Endodermal cell (in vitro differentiated cells): ENCODE data around the gene IDH2. TPM values are rescaled to one million over a fixed set of nuclear protein-coding genes. Genes with fewer than 3 reads are reported as not detected.

Source experiments
- DNase-seq: peaks from one replicate; pipeline ENCODE4 v3.0.0-alpha.2; 2017
- H3K27ac ChIP-seq: 2 replicates; pipeline ENCODE4 v1.5.1; 2013; ENCODE audit warnings: mild to moderate bottlenecking, low read depth, low read length, moderate library complexity
- H3K27me3 ChIP-seq: 2 replicates; pipeline ENCODE4 v1.6.1; 2013; ENCODE audit warnings: mild to moderate bottlenecking, low read length, moderate library complexity; ENCODE audit not compliant: insufficient read depth, control insufficient read depth, poor library complexity, severe bottlenecking
- H3K36me3 ChIP-seq: 2 replicates; pipeline ENCODE4 v1.7.0; 2013; ENCODE audit warnings: mild to moderate bottlenecking, low read length, moderate library complexity; ENCODE audit not compliant: control insufficient read depth, insufficient read depth
- H3K4me1 ChIP-seq: one replicate; pipeline ENCODE4 v1.7.0; 2013; ENCODE audit warnings: low read length; ENCODE audit not compliant: control insufficient read depth, insufficient read depth
- H3K4me3 ChIP-seq: 2 replicates; pipeline ENCODE4 v1.5.1; 2013; ENCODE audit warnings: mild to moderate bottlenecking, low read length, moderate library complexity
- H3K9ac ChIP-seq: 2 replicates; pipeline ENCODE4 v1.6.1; 2013; ENCODE audit warnings: mild to moderate bottlenecking, low read length, moderate library complexity; ENCODE audit not compliant: poor library complexity, severe bottlenecking; ENCODE audit errors: extremely low read depth
- H3K9me3 ChIP-seq: 2 replicates; pipeline ENCODE4 v1.6.1; 2013; ENCODE audit warnings: mild to moderate bottlenecking, low read length, moderate library complexity; ENCODE audit not compliant: control insufficient read depth
- H3K27ac Mint-ChIP-seq: 2 replicates; pipeline ENCODE4 v1.8.0; 2020; ENCODE audit warnings: mixed read lengths
- H3K27me3 Mint-ChIP-seq: 2 replicates; pipeline ENCODE4 v1.8.0; 2021; ENCODE audit warnings: mild to moderate bottlenecking, mixed read lengths; ENCODE audit not compliant: insufficient read depth
- H3K36me3 Mint-ChIP-seq: 2 replicates; pipeline ENCODE4 v1.8.0; 2020; ENCODE audit warnings: low read depth, mixed read lengths
- H3K4me1 Mint-ChIP-seq: 2 replicates; pipeline ENCODE4 v1.8.0; 2020; ENCODE audit warnings: mixed read lengths
- H3K4me3 Mint-ChIP-seq: 2 replicates; pipeline ENCODE4 v1.8.0; 2020; ENCODE audit warnings: mild to moderate bottlenecking, moderate library complexity, mixed read lengths
- H3K9me3 Mint-ChIP-seq: 2 replicates; pipeline ENCODE4 v1.8.0; 2020; ENCODE audit warnings: mild to moderate bottlenecking, mixed read lengths
- CTCF ChIP-seq: fragments of 200-600 bp; sonication (generic); conservative IDR thresholded peaks from 2 replicates; pipeline ENCODE4 v1.5.0; 2021; ENCODE audit warnings: antibody characterized with exemption, mild to moderate bottlenecking
- WGBS, 2 experiments: methylation state at CpG; one replicate each; pipeline versions ENCODE4 v1.1.5 to v1.1.7; 2013; ENCODE audit warnings: missing lambda C conversion rate in 2 of 2, mixed read lengths in 1 of 2; ENCODE audit not compliant: insufficient coverage in 1 of 2, insufficient read length in 1 of 2; 5-methylcytosine and 5-hydroxymethylcytosine counted together
- total RNA-seq, 2 donors: library from RNA; stranded (reverse); fragmentation: NEBNext Ultra II Directional in 1 of 2; extraction: Animal tissue kit (Norgen Biotek cat#: 25700) in 1 of 2; gene quantifications; 2 replicates in 1 of 2; 3 replicates in 1 of 2; pipeline ENCODE4 v1.2.1, GENCODE V29; 2021

The IDH2 gene
- total RNA-seq, 2 donors from 2014 or later, result 27.0 to 50.8 TPM

DNA sequence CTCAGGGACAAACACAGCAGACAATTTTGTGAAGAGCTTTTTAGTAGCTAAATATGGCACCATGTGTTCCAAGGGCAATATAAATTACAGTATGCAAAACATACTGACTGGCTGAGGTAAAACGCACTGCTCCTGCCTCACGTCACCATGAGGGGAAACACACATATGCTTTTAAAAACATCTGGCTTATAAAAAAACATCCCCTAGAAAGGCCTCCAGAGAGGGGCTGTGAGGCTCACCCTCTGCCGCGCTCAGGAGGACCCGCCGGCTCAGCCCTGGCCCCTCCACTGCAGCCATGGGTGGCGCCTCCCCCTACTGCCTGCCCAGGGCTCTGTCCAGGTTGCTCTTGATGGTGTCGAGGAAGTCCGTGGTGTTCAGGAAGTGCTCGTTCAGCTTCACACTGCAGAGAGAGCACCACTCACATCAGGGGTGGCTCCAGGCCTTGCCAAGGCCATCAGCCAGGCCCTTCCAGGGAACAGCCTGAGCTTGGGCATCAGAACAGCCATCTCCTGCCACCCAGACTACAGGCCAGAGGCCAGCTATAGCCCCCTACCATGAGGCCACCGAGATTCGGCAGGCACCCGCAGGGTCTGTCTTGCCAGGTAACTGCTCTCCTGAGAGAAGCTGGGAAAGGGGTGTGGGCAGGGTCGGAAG lies 18.2 kb downstream of the IDH2 start:
- Mint-ChIP-seq H3K27me3 (no peaks in the 10 kb centered on the region), H3K9me3 (no peaks in the 10 kb centered on the region), H3K36me3 (peaks cover 13% of the 10 kb centered on the region), H3K27ac (no peak overlapping the region), H3K4me3 (no peak overlapping the region), H3K4me1 (no peaks in the 10 kb centered on the region)
- Histone ChIP-seq H3K4me1 (no peaks in the 10 kb centered on the region), H3K9ac (no peak overlapping the region), H3K27ac (no peak overlapping the region), H3K27me3 (no peaks in the 10 kb centered on the region), H3K9me3 (no peaks in the 10 kb centered on the region), H3K4me3 (no peak overlapping the region), H3K36me3 (peaks cover 1% of the 10 kb centered on the region)
- 90 to 97% methylated on average over 2 to 14 of the region's 14 CpGs for WGBS, 2 experiments
- no peak for DNase-seq
- no peak for TF ChIP-seq CTCF

- H3K27ac ChIP-seq, result no peak overlapping the region
- TF ChIP-seq CTCF, result no peak
- WGBS, 2 experiments, result 94 to 100% methylated on average over 3 to 5 of the region's 5 CpGs
- no peak overlapping the region for H3K4me3 Mint-ChIP-seq
- no peaks in the 10 kb centered on the region for H3K27me3 ChIP-seq
- no peaks in the 10 kb centered on the region for H3K27me3 Mint-ChIP-seq
- H3K4me3 ChIP-seq, result no peak overlapping the region
- no peaks in the 10 kb centered on the region for H3K9me3 ChIP-seq
- no peak overlapping the region for H3K9ac ChIP-seq
- no peaks in the 10 kb centered on the region for H3K4me1 ChIP-seq
- H3K27ac Mint-ChIP-seq, result no peak overlapping the region
- H3K4me1 Mint-ChIP-seq, result no peaks in the 10 kb centered on the region
- no peaks in the 10 kb centered on the region for H3K9me3 Mint-ChIP-seq
- H3K36me3 Mint-ChIP-seq, result peaks cover 13% of the 10 kb centered on the region
- H3K36me3 ChIP-seq, result peaks cover 7% of the 10 kb centered on the region
- DNase-seq, result no peak
These were observed 18.8 kb downstream of the IDH2 start for GRCh38 chr15:90083419-90083818.

DNA sequence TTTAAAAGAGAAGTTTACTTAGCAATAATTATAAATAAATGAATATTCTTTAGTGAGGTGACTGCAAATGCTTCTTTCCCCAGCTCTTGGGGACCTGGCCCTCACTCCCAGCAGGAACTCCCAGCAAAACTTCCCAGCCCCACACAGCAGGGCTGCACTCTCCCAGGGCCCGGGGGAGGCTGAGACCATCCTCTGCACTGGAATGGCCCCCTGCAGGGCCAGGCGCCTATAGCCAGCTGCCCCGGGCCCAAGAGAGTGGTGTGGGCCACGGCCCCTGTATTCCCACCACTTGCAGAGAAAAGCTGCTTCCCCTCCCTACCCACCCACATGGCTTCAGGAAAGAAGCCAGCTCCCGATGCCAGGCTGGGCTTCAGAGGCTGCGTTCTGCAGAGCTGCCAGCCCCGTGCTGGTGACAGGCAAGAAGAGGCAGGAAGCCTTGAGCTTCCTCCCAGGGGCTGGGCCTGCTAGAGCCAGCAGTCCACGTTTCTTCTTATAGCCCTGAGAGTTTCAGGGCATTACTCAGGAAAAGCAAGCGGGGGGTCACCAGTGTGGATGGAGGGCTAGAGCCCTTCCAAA lies 20.0 kb downstream of the IDH2 start:
- H3K36me3 Mint-ChIP-seq, result peaks cover 16% of the 10 kb centered on the region
- H3K9me3 Mint-ChIP-seq, result no peaks in the 10 kb centered on the region
- H3K27me3 Mint-ChIP-seq, result no peaks in the 10 kb centered on the region
- Histone ChIP-seq H3K9me3 (no peaks in the 10 kb centered on the region), H3K27ac (no peak overlapping the region), H3K4me3 (no peak overlapping the region), H3K9ac (no peak overlapping the region), H3K27me3 (no peaks in the 10 kb centered on the region), H3K4me1 (no peaks in the 10 kb centered on the region), H3K36me3 (peaks cover 16% of the 10 kb centered on the region)
- DNase-seq, result peak; percentile 75
- 73% methylated on average over 9 of the region's 9 CpGs; no CpG with 5 or more reads in 1 of the 2 experiments for WGBS, 2 experiments
- no peak overlapping the region for H3K4me3 Mint-ChIP-seq
- no peaks in the 10 kb centered on the region for H3K4me1 Mint-ChIP-seq
- H3K27ac Mint-ChIP-seq, result no peak overlapping the region
- no peak for TF ChIP-seq CTCF
